Measurements from ENCODE around the gene MDH1B.
A peak's percentile ranks its signal among the peaks of the same experiment; 100 is the strongest.

MDH1B gene

GRCh38 chr2:206805887-206806607 is 40.9 kb upstream of the MDH1B start:
- Histone ChIP-seq H2BK12ac (ENCODE audit: low read length in 2 of 2) (no peak overlapping the region), H3K27ac (ENCODE audit: low read length, poor library complexity, severe bottlenecking) (no peak overlapping the region), H3K4me1 (ENCODE audit: control insufficient read depth, insufficient read depth, low read depth, low read length) (peaks cover 1% of the 10 kb centered on the region), H2AK5ac (ENCODE audit: low read length, severe bottlenecking) (no peak overlapping the region), H3K23ac (ENCODE audit: low read length in 2 of 2) (no peak overlapping the region), H3K27me3 (ENCODE audit: control insufficient read depth in 1 of 2, insufficient read depth in 1 of 2, low read length in 2 of 2) (no peaks in the 10 kb centered on the region), H2AFZ (ENCODE audit: low read depth, low read length) (no peak overlapping the region), H4K91ac (ENCODE audit: low read length) (no peak overlapping the region), H2BK120ac (ENCODE audit: low read depth, low read length) (no peak overlapping the region), H3K79me1 (replicated peaks; ENCODE audit: low read length, poor library complexity, severe bottlenecking) (no peaks in the 10 kb centered on the region), H4K8ac (ENCODE audit: low read length) (no peak overlapping the region), H3K14ac (ENCODE audit: low read length in 2 of 2) (no peak overlapping the region), H3K9ac (ENCODE audit: low read length) (peak overlapping the region; percentile 4), H3K9me3 (ENCODE audit: control insufficient read depth, low read length) (no peaks in the 10 kb centered on the region), H3K36me3 (ENCODE audit: control insufficient read depth in 1 of 2, insufficient read depth in 2 of 2, low read depth in 1 of 2, low read length in 2 of 2) (no peaks in the 10 kb centered on the region), H3K4me3 (ENCODE audit: insufficient read depth in 1 of 2, low read depth in 1 of 2, low read length in 2 of 2) (no peak overlapping the region), H2BK5ac (ENCODE audit: low read depth, low read length, poor library complexity, severe bottlenecking) (no peak overlapping the region), H3K4ac (ENCODE audit: low read depth in 1 of 2, low read length in 2 of 2) (no peak overlapping the region), H3K4me2 (ENCODE audit: low read length, poor library complexity, severe bottlenecking) (no peak overlapping the region), H2BK15ac (ENCODE audit: low read depth, poor library complexity, severe bottlenecking) (no peak overlapping the region), H3K18ac (ENCODE audit: low read depth in 1 of 2, low read length in 2 of 2) (no peak overlapping the region)
- DNase-seq, result no peak
- WGBS, result 84% methylated on average over 6 of the region's 6 CpGs

GRCh38 chr2:206804326-206804725 is 39.2 kb upstream of the MDH1B start:
- Histone ChIP-seq H3K18ac (ENCODE audit: low read depth in 1 of 2, low read length in 2 of 2) (no peak overlapping the region), H3K27ac (ENCODE audit: low read length, poor library complexity, severe bottlenecking) (no peak overlapping the region), H3K4me1 (ENCODE audit: control insufficient read depth, insufficient read depth, low read depth, low read length) (peaks cover 1% of the 10 kb centered on the region), H3K27me3 (ENCODE audit: control insufficient read depth in 1 of 2, insufficient read depth in 1 of 2, low read length in 2 of 2) (no peaks in the 10 kb centered on the region), H3K4me3 (ENCODE audit: insufficient read depth in 1 of 2, low read depth in 1 of 2, low read length in 2 of 2) (no peak overlapping the region), H3K23ac (ENCODE audit: low read length in 2 of 2) (no peak overlapping the region), H3K14ac (ENCODE audit: low read length in 2 of 2) (no peak overlapping the region), H2AK5ac (ENCODE audit: low read length, severe bottlenecking) (no peak overlapping the region), H2AFZ (ENCODE audit: low read depth, low read length) (no peak overlapping the region), H3K9me3 (ENCODE audit: control insufficient read depth, low read length) (no peaks in the 10 kb centered on the region), H3K79me1 (replicated peaks; ENCODE audit: low read length, poor library complexity, severe bottlenecking) (no peaks in the 10 kb centered on the region), H2BK15ac (ENCODE audit: low read depth, poor library complexity, severe bottlenecking) (no peak overlapping the region), H2BK12ac (ENCODE audit: low read length in 2 of 2) (no peak overlapping the region), H2BK5ac (ENCODE audit: low read depth, low read length, poor library complexity, severe bottlenecking) (no peak overlapping the region), H4K91ac (ENCODE audit: low read length) (no peak overlapping the region), H3K4ac (ENCODE audit: low read depth in 1 of 2, low read length in 2 of 2) (no peak overlapping the region), H3K36me3 (ENCODE audit: control insufficient read depth in 1 of 2, insufficient read depth in 2 of 2, low read depth in 1 of 2, low read length in 2 of 2) (no peaks in the 10 kb centered on the region), H3K4me2 (ENCODE audit: low read length, poor library complexity, severe bottlenecking) (no peak overlapping the region), H4K8ac (ENCODE audit: low read length) (no peak overlapping the region), H3K9ac (ENCODE audit: low read length) (peak overlapping the region; percentile 57), H2BK120ac (ENCODE audit: low read depth, low read length) (no peak overlapping the region)
- WGBS, result 100% methylated on average over 3 of the region's 5 CpGs
- peak; percentile 18 for DNase-seq

- no peaks in the 10 kb centered on the region for H3K79me1 ChIP-seq (replicated peaks; ENCODE audit: low read length, poor library complexity, severe bottlenecking)
- H2BK12ac ChIP-seq (ENCODE audit: low read length in 2 of 2), result peak overlapping the region in 1 of 2 experiments; percentile 37
- H3K27me3 ChIP-seq (ENCODE audit: control insufficient read depth in 1 of 2, insufficient read depth in 1 of 2, low read length in 2 of 2), result no peaks in the 10 kb centered on the region
- no peak for DNase-seq
- H4K91ac ChIP-seq (ENCODE audit: low read length), result no peak overlapping the region
- H2BK120ac ChIP-seq (ENCODE audit: low read depth, low read length), result no peak overlapping the region
- no peak overlapping the region for H2AFZ ChIP-seq (ENCODE audit: low read depth, low read length)
- no peaks in the 10 kb centered on the region for H3K36me3 ChIP-seq (ENCODE audit: control insufficient read depth in 1 of 2, insufficient read depth in 2 of 2, low read depth in 1 of 2, low read length in 2 of 2)
- H3K18ac ChIP-seq (ENCODE audit: low read depth in 1 of 2, low read length in 2 of 2), result no peak overlapping the region
- H3K9ac ChIP-seq (ENCODE audit: low read length), result no peak overlapping the region
- WGBS, result 85% methylated on average over 7 of the region's 7 CpGs
- H3K4me1 ChIP-seq (ENCODE audit: control insufficient read depth, insufficient read depth, low read depth, low read length), result peaks cover 1% of the 10 kb centered on the region
- no peak overlapping the region for H3K4me3 ChIP-seq (ENCODE audit: insufficient read depth in 1 of 2, low read depth in 1 of 2, low read length in 2 of 2)
- H3K4ac ChIP-seq (ENCODE audit: low read depth in 1 of 2, low read length in 2 of 2), result no peak overlapping the region
- H3K14ac ChIP-seq (ENCODE audit: low read length in 2 of 2), result no peak overlapping the region
- H4K8ac ChIP-seq (ENCODE audit: low read length), result no peak overlapping the region
- no peak overlapping the region for H3K4me2 ChIP-seq (ENCODE audit: low read length, poor library complexity, severe bottlenecking)
- H3K9me3 ChIP-seq (ENCODE audit: control insufficient read depth, low read length), result no peaks in the 10 kb centered on the region
- no peak overlapping the region for H2AK5ac ChIP-seq (ENCODE audit: low read length, severe bottlenecking)
- H3K27ac ChIP-seq (ENCODE audit: low read length, poor library complexity, severe bottlenecking), result no peak overlapping the region
- H3K23ac ChIP-seq (ENCODE audit: low read length in 2 of 2), result no peak overlapping the region
- no peak overlapping the region for H2BK15ac ChIP-seq (ENCODE audit: low read depth, poor library complexity, severe bottlenecking)
- no peak overlapping the region for H2BK5ac ChIP-seq (ENCODE audit: low read depth, low read length, poor library complexity, severe bottlenecking)
Measured at GRCh38 chr2:206802654-206803514, 37.8 kb upstream of the MDH1B start.

GRCh38 chr2:206801418-206802189 is 36.5 kb upstream of the MDH1B start:
- Histone ChIP-seq H3K18ac (ENCODE audit: low read depth in 1 of 2, low read length in 2 of 2) (no peak overlapping the region), H2BK120ac (ENCODE audit: low read depth, low read length) (no peak overlapping the region), H3K9ac (ENCODE audit: low read length) (no peak overlapping the region), H2BK12ac (ENCODE audit: low read length in 2 of 2) (no peak overlapping the region), H3K4me1 (ENCODE audit: control insufficient read depth, insufficient read depth, low read depth, low read length) (peaks cover 1% of the 10 kb centered on the region), H3K14ac (ENCODE audit: low read length in 2 of 2) (no peak overlapping the region), H3K4me2 (ENCODE audit: low read length, poor library complexity, severe bottlenecking) (no peak overlapping the region), H3K27me3 (ENCODE audit: control insufficient read depth in 1 of 2, insufficient read depth in 1 of 2, low read length in 2 of 2) (no peaks in the 10 kb centered on the region), H2AK5ac (ENCODE audit: low read length, severe bottlenecking) (no peak overlapping the region), H2BK15ac (ENCODE audit: low read depth, poor library complexity, severe bottlenecking) (no peak overlapping the region), H3K4me3 (ENCODE audit: insufficient read depth in 1 of 2, low read depth in 1 of 2, low read length in 2 of 2) (no peak overlapping the region), H3K79me1 (replicated peaks; ENCODE audit: low read length, poor library complexity, severe bottlenecking) (no peaks in the 10 kb centered on the region), H3K23ac (ENCODE audit: low read length in 2 of 2) (no peak overlapping the region), H4K8ac (ENCODE audit: low read length) (no peak overlapping the region), H4K91ac (ENCODE audit: low read length) (no peak overlapping the region), H2BK5ac (ENCODE audit: low read depth, low read length, poor library complexity, severe bottlenecking) (no peak overlapping the region), H3K36me3 (ENCODE audit: control insufficient read depth in 1 of 2, insufficient read depth in 2 of 2, low read depth in 1 of 2, low read length in 2 of 2) (peaks cover 2 to 3% of the 10 kb centered on the region in 2 experiments), H3K4ac (ENCODE audit: low read depth in 1 of 2, low read length in 2 of 2) (no peak overlapping the region), H2AFZ (ENCODE audit: low read depth, low read length) (no peak overlapping the region), H3K27ac (ENCODE audit: low read length, poor library complexity, severe bottlenecking) (no peak overlapping the region), H3K9me3 (ENCODE audit: control insufficient read depth, low read length) (no peaks in the 10 kb centered on the region)
- no peak for DNase-seq
- 87% methylated on average over 5 of the region's 9 CpGs for WGBS

All from mesenchymal stem cell (in vitro differentiated cells and primary cell).